ENCODE measurements around the gene RANBP9. TPM values are rescaled to one million over a fixed set of nuclear protein-coding genes. Genes with fewer than 3 reads are reported as not detected.

Gene RANBP9
- total RNA-seq, 1 donor from 2014 or later, result 42.1 TPM

GRCh38 chr6:13573669-13574110 lies 137.9 kb downstream of the RANBP9 start:
- H3K9ac ChIP-seq (ENCODE audit: low read length), result peak overlapping the region; percentile 90
- no peaks in the 10 kb centered on the region for H3K36me3 ChIP-seq (ENCODE audit: insufficient read depth, low read length)
- H3K4me3 Mint-ChIP-seq (ENCODE audit: unreplicated experiment), result peak overlapping the region; percentile 88
- peaks cover 3% of the 10 kb centered on the region for H3K79me2 ChIP-seq (ENCODE audit: insufficient read depth, low read length)
- H3K27ac Mint-ChIP-seq (ENCODE audit: unreplicated experiment), result peak overlapping the region; percentile 76
- H3K27ac ChIP-seq (ENCODE audit: low read depth, low read length), result peak overlapping the region; percentile 80
- peaks cover 5% of the 10 kb centered on the region for H3K4me1 Mint-ChIP-seq (ENCODE audit: low read depth, unreplicated experiment)
- no peaks in the 10 kb centered on the region for H3K27me3 ChIP-seq (ENCODE audit: insufficient read depth, low read length)
- H3K4me1 ChIP-seq (ENCODE audit: insufficient read depth, low read length), result peaks cover 11% of the 10 kb centered on the region
- H3K27me3 Mint-ChIP-seq (ENCODE audit: low read depth, unreplicated experiment), result no peaks in the 10 kb centered on the region
- peak; percentile 34 for DNase-seq (ENCODE audit: low read depth)
- peaks cover 2% of the 10 kb centered on the region for H3K36me3 Mint-ChIP-seq (ENCODE audit: low read depth, unreplicated experiment)
- no peaks in the 10 kb centered on the region for H4K20me1 ChIP-seq (ENCODE audit: insufficient read depth, low read length)
- no peaks in the 10 kb centered on the region for H3K9me3 ChIP-seq (ENCODE audit: insufficient read depth, low read depth, low read length)
- H3K4me3 ChIP-seq (ENCODE audit: insufficient read depth, low read depth, low read length), result peak overlapping the region; percentile 86
- H3K9me3 Mint-ChIP-seq (ENCODE audit: unreplicated experiment), result peaks cover 2% of the 10 kb centered on the region
- TF ChIP-seq CTCF (IDR thresholded peaks at IDR 0.05; ENCODE audit: insufficient read depth, low read depth, low read length) (no peak), EZH2 (IDR thresholded peaks at IDR 0.05; ENCODE audit: insufficient read depth, low read length) (no peak)
- peak overlapping the region; percentile 96 for H3K4me2 ChIP-seq (ENCODE audit: low read length)
- no peak for FAIRE-seq
- peak overlapping the region; percentile 89 for H2AFZ ChIP-seq (ENCODE audit: low read depth, low read length)

GRCh38 chr6:13572951-13573654 lies 138.5 kb downstream of the RANBP9 start:
- peak overlapping the region; percentile 89 for H2AFZ ChIP-seq (ENCODE audit: low read depth, low read length)
- DNase-seq (ENCODE audit: low read depth), result no peak
- peak overlapping the region; percentile 86 for H3K4me3 ChIP-seq (ENCODE audit: insufficient read depth, low read depth, low read length)
- H3K27me3 Mint-ChIP-seq (ENCODE audit: low read depth, unreplicated experiment), result no peaks in the 10 kb centered on the region
- peaks cover 5% of the 10 kb centered on the region for H3K4me1 Mint-ChIP-seq (ENCODE audit: low read depth, unreplicated experiment)
- H3K36me3 ChIP-seq (ENCODE audit: insufficient read depth, low read length), result no peaks in the 10 kb centered on the region
- TF ChIP-seq CTCF (IDR thresholded peaks at IDR 0.05; ENCODE audit: insufficient read depth, low read depth, low read length), result no peak
- no peak for TF ChIP-seq EZH2 (IDR thresholded peaks at IDR 0.05; ENCODE audit: insufficient read depth, low read length)
- FAIRE-seq, result no peak
- peaks cover 2% of the 10 kb centered on the region for H3K36me3 Mint-ChIP-seq (ENCODE audit: low read depth, unreplicated experiment)
- H3K4me3 Mint-ChIP-seq (ENCODE audit: unreplicated experiment), result peak overlapping the region; percentile 88
- peak overlapping the region; percentile 96 for H3K4me2 ChIP-seq (ENCODE audit: low read length)
- H3K27ac Mint-ChIP-seq (ENCODE audit: unreplicated experiment), result peak overlapping the region; percentile 76
- peaks cover under 1% of the 10 kb centered on the region for H3K9me3 Mint-ChIP-seq (ENCODE audit: unreplicated experiment)
- H3K79me2 ChIP-seq (ENCODE audit: insufficient read depth, low read length), result peaks cover 3% of the 10 kb centered on the region
- peaks cover 11% of the 10 kb centered on the region for H3K4me1 ChIP-seq (ENCODE audit: insufficient read depth, low read length)
- no peaks in the 10 kb centered on the region for H3K27me3 ChIP-seq (ENCODE audit: insufficient read depth, low read length)
- H4K20me1 ChIP-seq (ENCODE audit: insufficient read depth, low read length), result no peaks in the 10 kb centered on the region
- H3K27ac ChIP-seq (ENCODE audit: low read depth, low read length), result peak overlapping the region; percentile 80
- H3K9ac ChIP-seq (ENCODE audit: low read length), result peak overlapping the region; percentile 90
- H3K9me3 ChIP-seq (ENCODE audit: insufficient read depth, low read depth, low read length), result no peaks in the 10 kb centered on the region

- DNase-seq (ENCODE audit: low read depth) (no peak), FAIRE-seq (no peak)
- Histone ChIP-seq H3K36me3 (ENCODE audit: insufficient read depth, low read length) (no peaks in the 10 kb centered on the region), H3K9me3 (ENCODE audit: insufficient read depth, low read depth, low read length) (no peaks in the 10 kb centered on the region), H3K27me3 (ENCODE audit: insufficient read depth, low read length) (no peaks in the 10 kb centered on the region), H3K4me3 (ENCODE audit: insufficient read depth, low read depth, low read length) (no peak overlapping the region), H2AFZ (ENCODE audit: low read depth, low read length) (no peak overlapping the region), H3K79me2 (ENCODE audit: insufficient read depth, low read length) (peaks cover 3% of the 10 kb centered on the region), H3K27ac (ENCODE audit: low read depth, low read length) (no peak overlapping the region), H4K20me1 (ENCODE audit: insufficient read depth, low read length) (no peaks in the 10 kb centered on the region), H3K9ac (ENCODE audit: low read length) (no peak overlapping the region), H3K4me2 (ENCODE audit: low read length) (no peak overlapping the region), H3K4me1 (ENCODE audit: insufficient read depth, low read length) (peaks cover 11% of the 10 kb centered on the region)
- Mint-ChIP-seq H3K27me3 (ENCODE audit: low read depth, unreplicated experiment) (no peaks in the 10 kb centered on the region), H3K4me3 (ENCODE audit: unreplicated experiment) (peak overlapping the region; percentile 12), H3K9me3 (ENCODE audit: unreplicated experiment) (no peaks in the 10 kb centered on the region), H3K36me3 (ENCODE audit: low read depth, unreplicated experiment) (no peaks in the 10 kb centered on the region), H3K27ac (ENCODE audit: unreplicated experiment) (no peak overlapping the region), H3K4me1 (ENCODE audit: low read depth, unreplicated experiment) (peaks cover 5% of the 10 kb centered on the region)
- TF ChIP-seq EZH2 (IDR thresholded peaks at IDR 0.05; ENCODE audit: insufficient read depth, low read length) (no peak), CTCF (IDR thresholded peaks at IDR 0.05; ENCODE audit: insufficient read depth, low read depth, low read length) (no peak)
Measured at GRCh38 chr6:13572240-13572639, 139.4 kb downstream of the RANBP9 start.
